Measurements from ENCODE around the gene ZDHHC17.

Gene ZDHHC17

DNA sequence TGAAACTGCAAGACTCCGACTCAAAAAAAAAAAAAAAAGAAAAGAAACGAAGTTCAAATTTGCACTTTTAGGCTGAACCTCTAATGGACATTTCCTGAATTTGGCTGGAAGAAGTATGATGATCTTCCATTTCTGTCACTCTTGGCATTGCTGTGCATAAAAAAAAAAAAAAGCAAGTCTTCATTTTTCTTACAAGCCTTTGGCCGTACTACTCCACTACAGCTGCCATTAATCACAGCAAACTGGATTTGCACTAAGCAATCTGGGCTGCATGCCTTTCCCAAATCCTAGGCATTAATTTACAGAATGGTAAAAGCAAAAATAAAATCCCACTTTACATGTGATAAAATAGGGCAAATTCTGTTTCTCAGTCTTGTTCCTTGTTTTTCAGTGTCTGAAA is 107.8 kb downstream of the ZDHHC17 start:
- H3K4me3 ChIP-seq (ENCODE audit: low read length), result no peak overlapping the region
- DNase-seq (ENCODE audit: low read depth, low spot score), result no peak

DNA sequence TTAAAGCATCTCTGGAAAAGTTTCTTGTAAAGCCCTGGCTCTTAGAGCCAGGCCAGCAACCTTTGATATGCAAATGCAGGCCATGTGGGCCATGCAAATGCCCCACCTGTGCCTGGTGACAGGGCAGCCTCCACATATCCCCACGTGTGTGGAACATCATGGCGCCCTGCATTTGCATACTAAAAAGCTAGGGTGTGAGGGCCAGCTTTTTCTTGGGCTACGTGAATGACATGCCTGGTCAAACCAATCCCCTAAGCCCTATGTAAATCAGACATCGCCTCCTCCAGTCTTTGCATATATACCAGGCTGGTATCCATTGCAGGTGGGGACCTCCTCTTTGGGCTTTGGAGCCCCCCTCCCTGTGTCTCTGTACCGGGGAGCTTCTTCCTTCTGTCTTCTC is 108.5 kb downstream of the ZDHHC17 start:
- DNase-seq (ENCODE audit: low read depth, low spot score), result no peak
- no peak overlapping the region for H3K4me3 ChIP-seq (ENCODE audit: low read length)

- H3K4me3 ChIP-seq (ENCODE audit: low read length), result no peak overlapping the region
- DNase-seq (ENCODE audit: low read depth, low spot score), result no peak
Measured at GRCh38 chr12:76874027-76874426, 110.1 kb downstream of the ZDHHC17 start.

DNA sequence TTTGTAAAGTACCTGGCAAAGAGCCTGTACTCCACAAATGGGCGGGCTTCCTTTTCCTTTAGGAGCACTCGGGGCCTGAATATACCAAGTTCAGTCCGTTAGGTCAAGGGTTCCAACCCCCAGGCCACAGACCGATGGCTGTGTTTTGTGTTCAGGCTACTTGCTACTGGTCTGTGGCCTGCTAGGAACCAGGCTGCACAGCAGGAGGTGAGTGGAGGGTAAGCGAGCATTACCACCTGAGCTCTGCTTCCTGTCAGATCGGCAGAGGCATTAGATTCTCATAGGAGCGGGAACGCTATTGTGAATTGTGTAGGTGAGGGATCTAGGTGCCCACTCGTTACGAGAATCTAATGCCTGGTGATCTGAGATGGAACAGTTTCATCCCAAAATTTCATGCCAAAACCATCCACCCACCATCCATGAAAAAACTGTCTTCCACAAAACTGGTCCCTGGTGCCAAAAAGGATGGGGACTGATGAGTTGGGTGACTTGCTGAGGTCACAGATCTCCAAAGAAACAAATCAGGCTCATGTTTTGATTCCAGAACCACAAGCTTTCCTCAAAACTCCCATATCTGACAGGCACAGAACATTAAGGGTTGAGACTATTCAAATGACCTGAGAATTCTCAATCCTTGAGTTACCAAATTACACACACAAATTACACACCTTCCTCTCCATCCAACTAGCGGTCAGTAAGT is 110.7 kb downstream of the ZDHHC17 start:
- no peak for DNase-seq (ENCODE audit: low read depth, low spot score)
- H3K4me3 ChIP-seq (ENCODE audit: low read length), result no peak overlapping the region

- DNase-seq (ENCODE audit: low read depth, low spot score), result no peak
- H3K4me3 ChIP-seq (ENCODE audit: low read length), result no peak overlapping the region
Measured at GRCh38 chr12:76876696-76877229, 112.8 kb downstream of the ZDHHC17 start.

DNA sequence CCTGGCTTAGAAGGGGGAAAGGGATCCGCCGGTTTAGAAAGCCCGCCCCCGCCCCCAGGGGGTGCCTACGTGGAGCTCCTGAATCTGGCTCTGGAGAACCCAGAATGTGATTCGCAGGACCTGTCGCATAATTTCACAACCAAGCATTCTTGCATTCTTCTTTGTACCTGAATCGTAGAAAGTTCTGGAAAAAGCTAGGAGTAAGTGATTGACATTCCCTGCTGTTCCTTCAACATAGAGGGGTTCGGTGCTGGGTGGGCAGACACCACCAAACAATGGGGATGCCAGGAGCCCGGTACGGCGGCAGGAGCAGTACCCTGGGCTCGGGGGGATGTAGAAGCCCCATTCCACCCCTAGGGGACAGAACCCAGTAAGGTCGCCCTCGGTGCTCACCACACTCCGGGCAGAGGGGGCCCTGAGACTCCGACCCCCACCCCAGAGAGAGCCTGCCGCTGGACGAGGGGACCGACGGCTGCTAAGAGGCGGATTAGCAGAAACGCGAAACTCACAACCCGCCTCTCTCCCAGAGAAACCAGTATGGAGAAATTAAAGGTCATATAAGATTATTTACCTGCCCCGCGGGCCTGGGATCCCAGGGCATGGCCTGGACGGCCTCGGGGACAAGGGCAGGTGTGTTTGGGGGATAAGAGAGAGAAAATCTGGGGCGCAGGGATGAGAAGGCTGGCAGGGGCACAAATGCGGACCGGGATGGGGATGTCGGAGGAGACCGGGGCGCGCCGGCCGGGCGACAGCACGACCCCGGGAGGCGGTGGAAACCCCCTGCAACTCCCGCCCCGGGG is 114.4 kb downstream of the ZDHHC17 start:
- DNase-seq (ENCODE audit: low read depth, low spot score), result no peak
- peak overlapping the region; percentile 57 for H3K4me3 ChIP-seq (ENCODE audit: low read length)

DNA sequence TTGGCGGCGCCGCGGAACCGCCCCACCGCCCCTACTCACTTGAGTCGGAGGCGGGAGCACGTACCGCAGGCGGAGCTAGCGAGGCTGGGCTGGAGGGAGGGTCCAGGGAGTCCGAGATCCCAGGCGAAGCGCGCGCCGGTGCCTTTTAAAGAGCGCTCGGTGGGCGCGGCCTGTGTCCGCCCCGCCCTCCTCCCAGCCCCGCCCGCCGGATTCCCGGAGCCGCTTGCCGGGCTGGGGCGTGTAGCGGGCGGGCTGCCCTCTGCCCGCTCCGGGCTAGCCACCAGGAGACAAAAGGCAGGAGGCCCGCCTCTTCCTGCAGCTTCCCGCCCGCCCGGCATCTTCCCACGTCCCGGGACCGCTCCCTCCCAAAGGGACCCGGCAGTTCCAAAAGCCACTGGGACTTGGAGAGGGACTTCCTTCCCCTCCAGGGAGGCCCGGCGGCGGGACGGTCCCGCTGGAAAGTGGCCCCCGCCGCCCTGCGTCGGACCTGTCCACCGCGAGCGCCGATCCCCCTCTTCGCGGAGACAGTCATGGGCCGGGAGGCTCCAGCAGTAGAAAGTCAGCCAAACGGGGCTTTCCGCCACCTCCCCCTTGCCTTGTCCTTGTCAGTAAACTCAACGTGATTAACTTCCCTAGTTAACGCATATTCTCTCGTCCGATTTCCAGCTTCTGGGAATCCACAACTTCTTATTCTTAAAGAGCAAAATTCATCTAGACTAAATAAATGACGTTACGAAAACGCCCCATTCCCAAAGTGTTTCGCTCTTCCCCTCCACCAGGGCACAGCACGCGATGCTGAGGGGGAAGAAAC is 115.2 kb downstream of the ZDHHC17 start, which contains the start of gene CSRP2:
Gene CSRP2 (minus strand): TSS at position 121 of the 811 bp plus-strand sequence. CDS start 12,759 bp downstream, outside the sequence.
- H3K4me3 ChIP-seq (ENCODE audit: low read length), result peak within 1 kb of the TSS; percentile 57
- peak; percentile 56 for DNase-seq (ENCODE audit: low read depth, low spot score)

- DNase-seq (ENCODE audit: low read depth, low spot score), result no peak
- no peak overlapping the region for H3K4me3 ChIP-seq (ENCODE audit: low read length)
Measured at GRCh38 chr12:76879710-76880518, 116.0 kb downstream of the ZDHHC17 start.

GRCh38 chr12:76880519-76881023 is 116.7 kb downstream of the ZDHHC17 start:
- no peak for DNase-seq (ENCODE audit: low read depth, low spot score)
- H3K4me3 ChIP-seq (ENCODE audit: low read length), result no peak overlapping the region

DNA sequence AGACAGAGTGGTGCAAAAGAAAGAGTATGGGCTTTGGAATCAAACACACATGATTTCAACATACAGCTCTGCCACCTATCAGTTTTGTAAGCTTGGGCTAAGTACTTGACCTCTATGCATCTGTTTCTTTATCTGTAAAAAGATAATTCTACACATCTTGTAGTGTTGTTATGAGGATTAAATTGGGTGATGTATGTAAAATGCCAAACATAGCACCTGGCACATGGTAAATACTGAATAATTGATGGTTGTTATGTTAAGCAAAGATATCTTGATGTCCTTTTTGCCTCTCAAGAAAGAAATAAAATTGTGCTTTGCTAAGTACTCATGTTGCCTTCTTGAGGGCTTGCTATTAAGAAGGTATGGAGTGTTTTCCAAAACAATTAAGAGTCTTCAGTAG is 117.2 kb downstream of the ZDHHC17 start:
- H3K4me3 ChIP-seq (ENCODE audit: low read length), result no peak overlapping the region
- DNase-seq (ENCODE audit: low read depth, low spot score), result no peak

DNA sequence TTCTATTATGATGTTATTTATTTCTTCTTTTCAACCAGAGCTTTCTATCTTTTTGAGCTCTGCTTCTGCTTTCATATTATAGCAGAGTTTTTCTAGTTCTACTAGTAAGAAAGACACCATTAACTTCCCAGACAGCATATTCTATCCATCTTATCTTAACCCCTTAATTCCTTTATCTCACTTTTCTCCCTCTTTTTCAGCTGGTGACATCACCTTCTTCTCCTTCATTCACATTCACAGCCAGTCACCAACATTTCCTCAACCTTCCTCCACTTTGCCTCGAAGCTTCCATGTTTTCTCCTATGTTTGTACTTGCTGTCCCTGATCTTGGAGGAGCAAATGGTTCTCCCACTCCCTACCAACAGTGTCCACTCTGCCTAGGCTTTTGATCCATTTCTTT is 118.5 kb downstream of the ZDHHC17 start:
- DNase-seq (ENCODE audit: low read depth, low spot score), result no peak
- H3K4me3 ChIP-seq (ENCODE audit: low read length), result no peak overlapping the region

DNA sequence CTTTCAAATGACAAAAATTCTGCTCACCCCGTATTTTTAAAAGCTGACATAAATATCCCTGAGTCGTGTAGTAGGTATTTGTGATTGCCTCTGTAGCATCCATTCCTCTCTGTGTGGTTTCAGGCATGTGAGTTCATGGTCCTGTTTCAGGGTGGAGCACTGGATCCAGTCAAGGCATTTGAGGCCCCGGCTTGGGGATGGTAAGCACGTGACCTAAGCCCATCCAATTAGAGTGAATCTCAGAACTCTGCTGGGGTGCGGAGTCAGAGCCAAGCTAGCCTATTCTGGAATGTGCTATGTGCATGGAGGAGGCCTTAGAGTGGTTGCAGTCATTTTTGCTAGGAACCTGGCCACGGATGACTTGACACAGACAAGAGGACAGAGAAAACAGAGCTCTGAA is 119.2 kb downstream of the ZDHHC17 start:
- H3K4me3 ChIP-seq (ENCODE audit: low read length), result no peak overlapping the region
- no peak for DNase-seq (ENCODE audit: low read depth, low spot score)

DNA sequence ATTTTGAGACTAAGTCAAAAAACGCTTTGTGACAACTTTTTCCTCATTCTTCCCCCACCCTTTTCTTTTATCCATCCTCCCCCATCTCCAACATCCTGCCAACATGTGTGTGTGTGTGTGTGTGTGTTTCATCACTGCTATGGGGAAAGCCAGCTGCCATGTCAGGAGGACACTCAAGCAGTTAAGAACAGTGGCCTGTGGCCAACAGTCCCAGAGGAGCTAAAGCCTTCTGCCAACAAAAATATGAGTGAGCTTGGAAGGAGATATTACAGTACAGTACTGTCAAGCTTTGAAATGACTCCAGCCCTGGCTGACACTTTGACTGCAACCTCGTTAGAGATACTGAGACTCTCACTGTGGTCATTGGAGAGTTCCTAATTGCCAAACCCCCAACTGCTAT is 119.9 kb downstream of the ZDHHC17 start:
- no peak overlapping the region for H3K4me3 ChIP-seq (ENCODE audit: low read length)
- no peak for DNase-seq (ENCODE audit: low read depth, low spot score)

DNA sequence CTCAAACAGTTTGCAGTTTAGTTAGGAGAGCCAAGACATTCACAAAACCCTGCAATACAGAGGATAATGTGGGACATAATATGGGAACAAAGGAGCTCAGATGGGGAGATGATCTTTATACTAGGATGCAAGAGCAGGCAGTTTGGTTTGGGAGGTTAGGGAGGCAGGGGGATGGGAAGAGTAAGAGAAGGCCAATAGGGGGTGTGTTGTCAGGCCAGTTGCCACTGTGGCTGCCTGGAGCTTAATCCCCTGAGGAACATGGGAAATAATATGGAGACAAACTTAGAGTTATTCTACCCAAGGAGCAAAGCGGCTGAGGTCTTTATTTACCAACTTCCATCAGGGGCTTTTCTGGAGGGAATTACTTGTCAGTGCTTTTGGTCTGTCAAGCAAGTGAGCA is 124.9 kb downstream of the ZDHHC17 start:
- H3K4me3 ChIP-seq (ENCODE audit: low read length), result no peak overlapping the region
- no peak for DNase-seq (ENCODE audit: low read depth, low spot score)

DNA sequence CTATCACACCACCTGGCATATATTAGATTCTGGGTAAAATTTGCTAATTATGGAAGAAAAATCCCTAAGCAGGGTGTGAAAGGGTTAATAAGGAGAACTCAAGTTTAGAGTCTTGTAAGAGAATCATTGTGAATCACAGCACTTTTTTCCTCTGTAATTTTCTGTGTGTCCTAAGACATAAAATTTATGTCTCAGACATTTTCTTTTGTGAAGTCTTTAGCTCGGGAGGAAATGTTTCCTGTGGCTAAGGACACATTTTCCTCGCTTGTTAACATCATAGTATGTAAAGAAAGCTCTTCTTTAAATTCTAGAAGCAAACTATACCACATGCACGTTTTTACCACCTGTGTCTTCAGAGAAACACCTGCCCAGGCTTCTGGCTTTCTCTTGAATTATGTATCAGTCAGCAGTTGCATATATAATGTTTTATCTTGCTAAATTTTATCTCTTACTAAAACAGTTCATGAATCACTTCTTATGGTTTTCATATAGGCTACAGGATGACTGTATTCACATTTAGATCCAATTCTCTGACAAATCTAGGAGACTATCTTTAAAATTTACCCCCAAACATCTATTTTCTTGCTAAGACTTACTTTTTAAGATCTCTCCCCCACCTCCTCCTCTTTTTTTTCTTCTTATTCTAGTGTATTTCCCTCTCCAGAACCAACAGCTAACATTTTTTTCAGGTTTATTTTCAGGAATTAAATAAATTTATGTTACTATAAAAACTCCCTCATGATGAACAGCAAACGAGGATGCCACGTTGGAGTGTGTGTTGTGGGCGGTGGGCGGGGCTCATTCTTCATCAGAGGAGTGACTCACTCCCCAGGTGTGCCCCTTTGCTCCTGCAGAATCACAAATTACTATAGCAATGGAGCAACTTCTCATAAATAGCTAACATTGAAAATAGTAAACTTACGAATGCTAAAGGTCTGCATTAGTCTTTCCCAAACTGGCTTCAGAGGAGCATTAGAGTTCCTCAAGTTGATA is 126.5 kb downstream of the ZDHHC17 start:
- DNase-seq (ENCODE audit: low read depth, low spot score), result no peak
- no peak overlapping the region for H3K4me3 ChIP-seq (ENCODE audit: low read length)

GRCh38 chr12:76891609-76892008 is 127.7 kb downstream of the ZDHHC17 start:
- DNase-seq (ENCODE audit: low read depth, low spot score), result no peak
- H3K4me3 ChIP-seq (ENCODE audit: low read length), result no peak overlapping the region

- no peak for DNase-seq (ENCODE audit: low read depth, low spot score)
- no peak overlapping the region for H3K4me3 ChIP-seq (ENCODE audit: low read length)
Measured at GRCh38 chr12:76895796-76896195, 131.9 kb downstream of the ZDHHC17 start.

Measured in Jurkat, Clone E6-1 (cell line).